ENCODE measurements around the gene DMBX1.
A peak's percentile ranks its signal among the peaks of the same experiment; 100 is the strongest.

Gene DMBX1

DNA sequence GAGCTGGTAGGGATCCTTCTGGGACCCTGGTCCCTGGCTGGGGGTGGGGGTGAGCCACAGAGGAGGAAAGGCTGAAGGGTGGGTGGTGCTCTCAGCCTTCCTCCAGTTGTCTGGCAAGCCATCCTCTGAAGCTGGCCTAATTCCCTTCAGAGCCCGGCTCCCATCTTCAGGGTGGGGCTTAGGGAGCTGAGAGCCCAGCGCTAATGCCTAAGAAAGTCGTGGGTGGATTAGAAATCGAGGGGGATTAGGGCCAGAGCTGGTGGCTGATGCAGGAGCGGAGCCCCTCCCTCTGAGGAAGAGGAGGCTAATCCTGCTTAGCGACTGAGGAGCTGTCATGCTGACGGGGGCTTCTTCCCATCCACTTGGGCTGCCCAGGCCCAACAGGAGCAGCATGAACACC lies 30.8 kb upstream of the DMBX1 start:
- peaks cover 0 to 23% (median 15%) of the 10 kb centered on the region in 5 donors for H3K27me3 ChIP-seq (ENCODE audit: control insufficient read depth in 5 of 5, insufficient read depth in 4 of 5, low read length in 5 of 5)
- no peaks in the 10 kb centered on the region for H3K4me1 ChIP-seq (ENCODE audit: control insufficient read depth in 5 of 5, insufficient read depth in 5 of 5, low read length in 5 of 5)
- H3K9ac ChIP-seq (ENCODE audit: low read length in 5 of 5), result no peak overlapping the region
- H3K9me3 ChIP-seq (ENCODE audit: control insufficient read depth in 5 of 5, low read length in 5 of 5), result no peaks in the 10 kb centered on the region
- H3K4me3 ChIP-seq (ENCODE audit: low read depth in 1 of 5, low read length in 5 of 5), result no peak overlapping the region
- no peak overlapping the region for H3K27ac ChIP-seq (ENCODE audit: low read depth, low read length)
- H3K36me3 ChIP-seq (ENCODE audit: control insufficient read depth in 5 of 5, insufficient read depth in 5 of 5, low read length in 5 of 5), result no peaks in the 10 kb centered on the region

DNA sequence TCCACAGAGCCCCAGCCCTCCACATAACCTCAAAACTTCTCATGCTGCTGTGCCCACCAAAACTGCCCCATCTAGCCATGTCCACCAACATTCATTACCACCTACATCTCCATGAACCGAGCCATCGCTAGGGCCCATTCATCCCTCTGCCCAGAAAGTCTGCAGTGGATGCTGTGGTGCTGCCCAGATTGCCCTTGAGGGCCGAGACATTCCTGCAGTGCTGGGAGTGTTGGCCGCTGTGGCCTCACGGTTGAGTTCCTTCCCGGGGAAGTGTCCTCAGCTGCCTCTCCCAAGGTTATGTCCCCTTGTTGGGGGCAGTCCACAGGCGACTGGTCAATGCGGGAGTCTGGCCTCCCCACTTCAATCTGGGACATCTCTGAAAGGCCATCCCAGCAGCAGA lies 30.3 kb upstream of the DMBX1 start:
- Histone ChIP-seq H3K36me3 (ENCODE audit: control insufficient read depth in 5 of 5, insufficient read depth in 5 of 5, low read length in 5 of 5) (no peaks in the 10 kb centered on the region), H3K9ac (ENCODE audit: low read length in 5 of 5) (no peak overlapping the region), H3K4me3 (ENCODE audit: low read depth in 1 of 5, low read length in 5 of 5) (no peak overlapping the region), H3K27ac (ENCODE audit: low read depth, low read length) (no peak overlapping the region), H3K27me3 (ENCODE audit: control insufficient read depth in 5 of 5, insufficient read depth in 4 of 5, low read length in 5 of 5) (peaks cover 0 to 23% (median 15%) of the 10 kb centered on the region in 5 donors), H3K4me1 (ENCODE audit: control insufficient read depth in 5 of 5, insufficient read depth in 5 of 5, low read length in 5 of 5) (no peaks in the 10 kb centered on the region), H3K9me3 (ENCODE audit: control insufficient read depth in 5 of 5, low read length in 5 of 5) (no peaks in the 10 kb centered on the region)

DNA sequence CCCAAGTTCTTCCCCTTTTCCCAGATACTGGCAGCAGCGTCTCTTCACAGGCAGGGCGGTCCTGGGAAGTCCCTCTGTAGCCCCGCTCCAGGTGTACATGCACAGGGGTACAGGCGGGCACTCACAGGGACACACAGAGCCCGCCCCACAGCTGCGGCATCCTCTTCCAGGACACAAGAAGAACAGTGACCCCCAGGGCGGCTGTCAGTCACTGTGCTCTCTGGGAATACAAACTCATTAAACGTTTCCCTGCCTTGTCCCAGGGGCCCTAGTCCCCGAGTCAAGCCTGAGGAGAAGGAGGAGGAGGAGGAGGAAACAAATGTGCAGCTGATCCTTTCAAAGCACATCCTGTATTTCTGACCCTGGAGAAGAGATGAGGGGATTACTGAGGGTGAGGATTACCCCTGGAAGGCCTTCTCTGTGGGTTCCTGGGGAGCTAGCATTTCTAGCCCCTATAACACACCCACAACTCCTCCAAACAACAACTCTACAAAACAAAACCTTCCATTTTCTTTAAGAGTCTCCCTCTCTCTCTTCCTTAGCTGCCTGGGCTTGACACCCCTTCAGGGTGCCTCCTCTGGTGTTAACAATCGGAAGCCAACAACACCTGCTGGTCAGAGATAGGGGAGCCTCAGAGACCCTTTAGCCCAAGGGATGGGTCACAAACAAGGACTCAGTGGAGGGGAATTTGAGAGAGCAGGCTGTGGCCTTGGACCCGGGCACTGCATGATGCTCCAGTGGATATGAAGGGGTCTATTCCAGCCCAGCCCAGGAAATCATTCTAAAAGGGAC lies 28.4 kb upstream of the DMBX1 start:
- Histone ChIP-seq H3K27ac (ENCODE audit: low read depth, low read length) (no peak overlapping the region), H3K9ac (ENCODE audit: low read length in 5 of 5) (no peak overlapping the region), H3K4me1 (ENCODE audit: control insufficient read depth in 5 of 5, insufficient read depth in 5 of 5, low read length in 5 of 5) (peaks cover 0 to 4% (median 3%) of the 10 kb centered on the region in 5 donors), H3K36me3 (ENCODE audit: control insufficient read depth in 5 of 5, insufficient read depth in 5 of 5, low read length in 5 of 5) (no peaks in the 10 kb centered on the region), H3K27me3 (ENCODE audit: control insufficient read depth in 5 of 5, insufficient read depth in 4 of 5, low read length in 5 of 5) (peaks cover 0 to 19% (median 10%) of the 10 kb centered on the region in 5 donors), H3K4me3 (ENCODE audit: low read depth in 1 of 5, low read length in 5 of 5) (no peak overlapping the region), H3K9me3 (ENCODE audit: control insufficient read depth in 5 of 5, low read length in 5 of 5) (no peaks in the 10 kb centered on the region)

DNA sequence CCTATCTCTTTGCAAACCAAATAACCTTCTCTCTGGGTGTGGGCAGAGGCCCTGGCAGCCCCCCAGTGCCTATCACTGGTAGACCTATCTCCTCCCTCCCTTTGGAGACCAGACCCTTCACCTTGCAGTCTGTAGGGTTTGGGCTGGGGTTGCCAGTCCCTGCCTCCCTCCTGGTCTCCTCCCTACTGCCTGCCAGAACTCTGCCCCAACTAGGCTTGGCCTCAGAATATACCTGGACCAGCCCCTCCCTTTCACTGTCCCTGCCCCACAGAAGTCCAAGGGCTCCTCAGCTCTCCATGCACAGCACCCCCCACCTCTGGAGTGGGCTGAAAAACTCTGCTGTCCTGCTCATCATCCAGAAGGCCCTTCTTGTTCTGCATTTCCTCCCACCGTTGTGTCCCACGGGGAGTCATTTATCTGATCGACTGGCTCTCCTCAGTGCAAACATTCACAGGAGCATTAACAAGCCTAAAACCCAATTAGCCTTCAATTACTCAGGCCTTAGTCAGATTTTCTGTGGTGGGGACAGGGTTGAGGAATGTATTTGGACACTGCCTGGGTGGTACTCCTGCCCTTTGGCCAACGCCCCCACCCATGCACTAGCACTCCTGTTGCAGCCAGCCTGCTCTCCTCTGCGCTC lies 27.7 kb upstream of the DMBX1 start:
- H3K27ac ChIP-seq (ENCODE audit: low read depth, low read length), result no peak overlapping the region
- H3K9ac ChIP-seq (ENCODE audit: low read length in 5 of 5), result no peak overlapping the region
- no peaks in the 10 kb centered on the region for H3K36me3 ChIP-seq (ENCODE audit: control insufficient read depth in 5 of 5, insufficient read depth in 5 of 5, low read length in 5 of 5)
- H3K9me3 ChIP-seq (ENCODE audit: control insufficient read depth in 5 of 5, low read length in 5 of 5), result no peaks in the 10 kb centered on the region
- no peak overlapping the region for H3K4me3 ChIP-seq (ENCODE audit: low read depth in 1 of 5, low read length in 5 of 5)
- peaks cover 1 to 10% (median 9%) of the 10 kb centered on the region in 5 donors for H3K4me1 ChIP-seq (ENCODE audit: control insufficient read depth in 5 of 5, insufficient read depth in 5 of 5, low read length in 5 of 5)
- H3K27me3 ChIP-seq (ENCODE audit: control insufficient read depth in 5 of 5, insufficient read depth in 4 of 5, low read length in 5 of 5), result peaks cover 0 to 17% (median 10%) of the 10 kb centered on the region in 5 donors

DNA sequence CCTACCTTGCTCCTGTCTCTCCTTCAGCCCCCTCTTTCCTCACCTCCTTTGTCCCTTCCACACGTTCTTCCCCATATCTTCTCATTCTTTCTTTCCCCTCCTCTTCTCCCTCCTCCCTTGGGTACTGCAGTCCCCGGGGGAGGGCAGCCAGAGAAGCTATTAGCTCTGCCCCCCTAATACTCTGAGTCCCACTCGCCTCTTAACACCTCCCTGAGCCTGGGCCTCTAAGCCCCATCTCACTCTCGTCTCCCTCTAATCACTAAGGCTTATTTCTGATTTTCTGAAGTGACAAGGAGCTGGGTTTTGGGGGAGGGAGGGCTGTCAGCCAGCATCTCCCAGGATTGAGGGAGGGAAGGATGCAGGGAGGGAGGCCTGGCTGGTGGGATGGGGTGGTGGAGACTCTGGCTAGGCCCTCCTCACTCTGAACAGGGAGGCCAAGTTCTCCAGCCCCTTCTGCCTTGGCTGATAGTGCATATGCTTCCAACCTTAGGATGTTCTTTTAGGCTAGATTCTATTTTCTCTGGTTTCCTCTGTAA lies 25.6 kb upstream of the DMBX1 start:
- peaks cover 0 to 33% (median 21%) of the 10 kb centered on the region in 5 donors for H3K27me3 ChIP-seq (ENCODE audit: control insufficient read depth in 5 of 5, insufficient read depth in 4 of 5, low read length in 5 of 5)
- no peak overlapping the region for H3K9ac ChIP-seq (ENCODE audit: low read length in 5 of 5)
- H3K4me1 ChIP-seq (ENCODE audit: control insufficient read depth in 5 of 5, insufficient read depth in 5 of 5, low read length in 5 of 5), result peaks cover 4 to 14% (median 12%) of the 10 kb centered on the region in 5 donors
- H3K36me3 ChIP-seq (ENCODE audit: control insufficient read depth in 5 of 5, insufficient read depth in 5 of 5, low read length in 5 of 5), result no peaks in the 10 kb centered on the region
- no peak overlapping the region for H3K27ac ChIP-seq (ENCODE audit: low read depth, low read length)
- H3K9me3 ChIP-seq (ENCODE audit: control insufficient read depth in 5 of 5, low read length in 5 of 5), result no peaks in the 10 kb centered on the region
- no peak overlapping the region for H3K4me3 ChIP-seq (ENCODE audit: low read depth in 1 of 5, low read length in 5 of 5)

DNA sequence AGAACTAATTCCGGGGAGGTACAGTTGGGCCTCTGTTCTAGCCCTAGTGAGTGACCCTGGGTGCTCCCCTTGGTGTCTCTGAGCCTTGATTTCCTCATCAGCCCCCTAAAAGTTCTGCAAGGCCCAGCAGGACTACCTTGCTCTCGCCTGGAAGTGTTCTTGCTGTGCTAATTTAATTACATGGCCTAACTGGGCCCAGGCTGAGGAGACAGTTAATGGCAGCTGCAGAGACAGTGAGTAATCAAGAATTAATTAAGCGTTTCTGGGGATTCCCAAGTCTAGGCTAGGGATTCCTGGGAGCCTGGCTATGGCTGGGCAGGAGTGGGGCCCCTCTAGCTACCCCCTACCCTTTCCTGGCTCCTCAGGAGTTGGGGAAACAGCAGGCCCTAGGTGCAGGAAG lies 24.7 kb upstream of the DMBX1 start:
- H3K4me1 ChIP-seq (ENCODE audit: control insufficient read depth in 5 of 5, insufficient read depth in 5 of 5, low read length in 5 of 5), result peaks cover 4 to 14% (median 12%) of the 10 kb centered on the region in 5 donors
- peaks cover 7 to 41% (median 25%) of the 10 kb centered on the region in 5 donors for H3K27me3 ChIP-seq (ENCODE audit: control insufficient read depth in 5 of 5, insufficient read depth in 4 of 5, low read length in 5 of 5)
- H3K9ac ChIP-seq (ENCODE audit: low read length in 5 of 5), result no peak overlapping the region
- H3K4me3 ChIP-seq (ENCODE audit: low read depth in 1 of 5, low read length in 5 of 5), result no peak overlapping the region
- no peak overlapping the region for H3K27ac ChIP-seq (ENCODE audit: low read depth, low read length)
- no peaks in the 10 kb centered on the region for H3K36me3 ChIP-seq (ENCODE audit: control insufficient read depth in 5 of 5, insufficient read depth in 5 of 5, low read length in 5 of 5)
- H3K9me3 ChIP-seq (ENCODE audit: control insufficient read depth in 5 of 5, low read length in 5 of 5), result no peaks in the 10 kb centered on the region

DNA sequence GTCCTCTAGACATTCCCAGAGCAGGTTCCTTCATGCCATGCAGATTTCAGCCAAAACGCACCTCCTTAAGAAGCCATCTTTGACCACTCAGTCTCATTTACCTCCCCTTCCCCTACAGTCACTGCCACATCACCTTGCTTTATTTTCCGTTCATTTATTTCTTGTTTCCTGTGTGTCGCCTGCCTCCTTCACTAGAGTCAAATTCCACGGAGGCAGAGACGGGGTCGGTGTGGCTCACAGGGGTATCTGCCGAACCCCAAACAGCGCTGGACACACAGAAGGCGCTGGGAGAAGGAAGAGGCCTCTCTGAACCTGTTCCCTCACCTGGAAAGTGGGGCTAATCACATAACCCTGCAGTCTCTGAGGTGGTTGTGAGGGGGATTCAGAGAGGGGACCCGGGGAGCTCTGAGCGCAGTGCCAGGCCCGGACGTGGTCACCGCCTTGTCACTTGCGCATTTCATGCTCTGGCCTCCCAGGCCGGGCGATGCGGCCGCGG lies 23.6 kb upstream of the DMBX1 start:
- Histone ChIP-seq H3K27ac (ENCODE audit: low read depth, low read length) (no peak overlapping the region), H3K4me3 (ENCODE audit: low read depth in 1 of 5, low read length in 5 of 5) (peak overlapping the region; percentile 2 to 69 (median 36)), H3K9ac (ENCODE audit: low read length in 5 of 5) (no peak overlapping the region), H3K9me3 (ENCODE audit: control insufficient read depth in 5 of 5, low read length in 5 of 5) (no peaks in the 10 kb centered on the region), H3K27me3 (ENCODE audit: control insufficient read depth in 5 of 5, insufficient read depth in 4 of 5, low read length in 5 of 5) (peaks cover 10 to 44% (median 30%) of the 10 kb centered on the region in 5 donors), H3K36me3 (ENCODE audit: control insufficient read depth in 5 of 5, insufficient read depth in 5 of 5, low read length in 5 of 5) (no peaks in the 10 kb centered on the region), H3K4me1 (ENCODE audit: control insufficient read depth in 5 of 5, insufficient read depth in 5 of 5, low read length in 5 of 5) (peaks cover 4 to 14% (median 12%) of the 10 kb centered on the region in 5 donors)

DNA sequence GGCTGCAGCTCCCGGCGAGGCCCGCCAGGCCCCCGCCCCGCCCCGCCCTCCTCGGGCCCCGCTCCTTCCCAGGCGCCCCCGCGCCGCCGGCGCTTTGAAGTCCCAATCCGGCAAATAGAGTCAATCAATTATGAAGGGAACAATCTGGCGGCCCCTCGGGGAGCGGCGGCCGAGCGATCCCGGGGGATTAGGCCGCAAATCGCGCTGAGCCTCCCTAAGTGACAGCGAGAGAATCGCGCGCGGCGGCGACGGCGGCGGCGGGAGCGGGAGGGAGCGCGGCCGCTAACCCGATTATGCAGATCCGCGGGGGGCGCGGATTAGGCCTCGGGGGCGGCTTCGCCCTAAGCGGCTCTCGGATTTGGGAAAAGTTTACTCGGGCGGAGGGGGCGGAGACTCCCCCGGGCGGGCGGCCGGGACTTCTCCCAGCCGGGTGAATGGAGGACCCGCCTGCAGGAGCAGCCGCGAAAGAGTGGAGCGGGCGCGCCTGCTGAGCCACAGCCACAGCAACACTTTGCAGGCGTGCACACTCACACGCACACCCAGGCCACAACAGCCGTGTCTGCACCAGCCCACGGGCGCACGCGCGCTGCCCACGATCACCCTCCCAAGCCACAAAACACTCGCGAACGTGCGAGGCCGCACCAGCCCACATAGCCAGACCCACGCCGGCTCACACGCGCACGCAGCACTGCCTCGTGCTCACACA lies 23.0 kb upstream of the DMBX1 start:
- Histone ChIP-seq H3K9me3 (ENCODE audit: control insufficient read depth in 5 of 5, low read length in 5 of 5) (no peaks in the 10 kb centered on the region), H3K9ac (ENCODE audit: low read length in 5 of 5) (peak overlapping the region in 2 of 5 donors; percentile 39 to 59), H3K27me3 (ENCODE audit: control insufficient read depth in 5 of 5, insufficient read depth in 4 of 5, low read length in 5 of 5) (peaks cover 10 to 43% (median 30%) of the 10 kb centered on the region in 5 donors), H3K4me1 (ENCODE audit: control insufficient read depth in 5 of 5, insufficient read depth in 5 of 5, low read length in 5 of 5) (peaks cover 4 to 14% (median 12%) of the 10 kb centered on the region in 5 donors), H3K4me3 (ENCODE audit: low read depth in 1 of 5, low read length in 5 of 5) (peak overlapping the region in 4 of 5 donors; percentile 57 to 69 (median 62)), H3K36me3 (ENCODE audit: control insufficient read depth in 5 of 5, insufficient read depth in 5 of 5, low read length in 5 of 5) (no peaks in the 10 kb centered on the region), H3K27ac (ENCODE audit: low read depth, low read length) (no peak overlapping the region)

DNA sequence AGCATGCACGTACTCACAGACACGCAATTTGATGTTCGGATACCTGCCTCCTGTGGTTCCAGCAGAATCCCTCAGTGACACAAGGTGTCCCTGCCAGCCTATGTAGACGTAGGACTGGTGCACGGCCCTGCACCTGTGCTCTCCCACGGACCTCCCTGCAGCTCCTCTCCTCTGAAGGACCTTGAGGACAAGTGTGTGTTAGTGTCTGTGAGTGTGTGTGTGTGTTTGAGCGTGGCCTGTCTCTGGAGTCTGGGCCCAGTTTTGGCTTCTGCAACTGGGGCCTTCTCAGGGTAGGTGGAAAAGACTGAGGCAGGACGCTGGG lies 22.5 kb upstream of the DMBX1 start:
- H3K36me3 ChIP-seq (ENCODE audit: control insufficient read depth in 5 of 5, insufficient read depth in 5 of 5, low read length in 5 of 5), result no peaks in the 10 kb centered on the region
- H3K9me3 ChIP-seq (ENCODE audit: control insufficient read depth in 5 of 5, low read length in 5 of 5), result no peaks in the 10 kb centered on the region
- peaks cover 10 to 39% (median 27%) of the 10 kb centered on the region in 5 donors for H3K27me3 ChIP-seq (ENCODE audit: control insufficient read depth in 5 of 5, insufficient read depth in 4 of 5, low read length in 5 of 5)
- H3K4me3 ChIP-seq (ENCODE audit: low read depth in 1 of 5, low read length in 5 of 5), result peak overlapping the region in 4 of 5 donors; percentile 57 to 69 (median 62)
- H3K27ac ChIP-seq (ENCODE audit: low read depth, low read length), result no peak overlapping the region
- peak overlapping the region in 1 of 5 donors; percentile 59 for H3K9ac ChIP-seq (ENCODE audit: low read length in 5 of 5)
- peaks cover 4 to 14% (median 12%) of the 10 kb centered on the region in 5 donors for H3K4me1 ChIP-seq (ENCODE audit: control insufficient read depth in 5 of 5, insufficient read depth in 5 of 5, low read length in 5 of 5)

All from subcutaneous abdominal adipose tissue (tissue), 5 donors.